ENCODE data around the gene SELP.

SELP gene

DNA sequence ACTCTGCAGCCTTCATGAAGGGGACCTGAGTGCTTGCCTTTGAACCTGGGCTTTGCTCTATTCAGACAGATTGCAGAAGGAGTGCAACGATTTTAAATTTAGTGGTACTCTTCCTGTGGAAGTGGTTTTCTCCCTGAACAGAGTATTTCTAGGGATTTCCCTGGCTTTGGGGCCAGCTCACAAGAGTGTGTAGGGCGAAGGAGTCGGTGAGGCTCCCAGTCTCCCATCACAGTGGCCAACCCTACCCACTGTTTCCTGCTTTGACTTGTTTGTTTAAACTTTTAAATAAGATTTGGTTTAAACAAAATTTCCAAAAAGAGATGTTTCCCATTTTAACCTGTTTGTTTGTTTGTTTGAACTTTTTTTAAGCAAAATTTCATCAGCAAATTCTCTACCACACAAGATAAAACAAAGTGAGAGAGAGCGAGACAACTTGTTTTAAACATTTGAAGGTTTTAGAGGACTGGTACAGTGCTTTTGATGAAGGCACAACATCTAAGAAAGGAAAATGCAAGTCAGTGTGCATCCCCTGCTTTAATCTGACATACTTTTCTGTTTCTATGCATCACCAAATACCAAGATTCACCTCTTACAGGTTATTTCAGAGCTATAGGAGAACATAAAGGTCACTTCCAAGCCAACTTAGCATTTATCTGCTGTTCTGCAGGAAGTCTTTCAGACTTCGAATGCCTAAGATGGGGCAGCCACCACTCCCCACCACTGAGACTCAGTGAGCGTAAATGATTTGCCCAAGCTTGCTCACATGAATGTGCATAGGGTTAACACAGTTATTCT, 6.6 kb downstream of the SELP start:
- Histone ChIP-seq H4K20me1 (ENCODE audit: insufficient read depth, low read length) (no peaks in the 10 kb centered on the region), H3K27me3 (replicated peaks; ENCODE audit: insufficient read depth, low read length) (no peaks in the 10 kb centered on the region), H3F3A (ENCODE audit: insufficient read depth, low read length) (no peaks in the 10 kb centered on the region), H3K9ac (ENCODE audit: low read length) (no peak overlapping the region), H3K4me1 (ENCODE audit: low read length) (no peaks in the 10 kb centered on the region), H3K27ac (ENCODE audit: low read length) (no peak overlapping the region), H3K79me2 (ENCODE audit: low read length) (no peaks in the 10 kb centered on the region), H2AFZ (ENCODE audit: low read length) (no peak overlapping the region), H3K4me2 (ENCODE audit: low read depth, low read length) (no peak overlapping the region), H3K4me3 (ENCODE audit: low read length) (no peak overlapping the region), H3K9me3 (replicated peaks; ENCODE audit: insufficient read depth, low read length) (no peaks in the 10 kb centered on the region), H3K9me2 (replicated peaks; ENCODE audit: insufficient read depth, low read length) (no peaks in the 10 kb centered on the region), H3K36me3 (replicated peaks; ENCODE audit: insufficient read depth, low read length) (no peaks in the 10 kb centered on the region)
- TF ChIP-seq, protein P1, sequence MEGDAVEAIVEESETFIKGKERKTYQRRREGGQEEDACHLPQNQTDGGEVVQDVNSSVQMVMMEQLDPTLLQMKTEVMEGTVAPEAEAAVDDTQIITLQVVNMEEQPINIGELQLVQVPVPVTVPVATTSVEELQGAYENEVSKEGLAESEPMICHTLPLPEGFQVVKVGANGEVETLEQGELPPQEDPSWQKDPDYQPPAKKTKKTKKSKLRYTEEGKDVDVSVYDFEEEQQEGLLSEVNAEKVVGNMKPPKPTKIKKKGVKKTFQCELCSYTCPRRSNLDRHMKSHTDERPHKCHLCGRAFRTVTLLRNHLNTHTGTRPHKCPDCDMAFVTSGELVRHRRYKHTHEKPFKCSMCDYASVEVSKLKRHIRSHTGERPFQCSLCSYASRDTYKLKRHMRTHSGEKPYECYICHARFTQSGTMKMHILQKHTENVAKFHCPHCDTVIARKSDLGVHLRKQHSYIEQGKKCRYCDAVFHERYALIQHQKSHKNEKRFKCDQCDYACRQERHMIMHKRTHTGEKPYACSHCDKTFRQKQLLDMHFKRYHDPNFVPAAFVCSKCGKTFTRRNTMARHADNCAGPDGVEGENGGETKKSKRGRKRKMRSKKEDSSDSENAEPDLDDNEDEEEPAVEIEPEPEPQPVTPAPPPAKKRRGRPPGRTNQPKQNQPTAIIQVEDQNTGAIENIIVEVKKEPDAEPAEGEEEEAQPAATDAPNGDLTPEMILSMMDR (IDR thresholded peaks at IDR 0.05; ENCODE audit: low read length): no peak
- no peak for DNase-seq

- Histone ChIP-seq H2AFZ (ENCODE audit: low read length) (no peak overlapping the region), H3K27ac (ENCODE audit: low read length) (no peak overlapping the region), H3K4me2 (ENCODE audit: low read depth, low read length) (no peak overlapping the region), H3K9me3 (replicated peaks; ENCODE audit: insufficient read depth, low read length) (no peaks in the 10 kb centered on the region), H3K4me1 (ENCODE audit: low read length) (no peaks in the 10 kb centered on the region), H3K4me3 (ENCODE audit: low read length) (no peak overlapping the region), H3K9me2 (replicated peaks; ENCODE audit: insufficient read depth, low read length) (no peaks in the 10 kb centered on the region), H4K20me1 (ENCODE audit: insufficient read depth, low read length) (no peaks in the 10 kb centered on the region), H3K79me2 (ENCODE audit: low read length) (no peaks in the 10 kb centered on the region), H3K36me3 (replicated peaks; ENCODE audit: insufficient read depth, low read length) (no peaks in the 10 kb centered on the region), H3F3A (ENCODE audit: insufficient read depth, low read length) (no peaks in the 10 kb centered on the region), H3K9ac (ENCODE audit: low read length) (no peak overlapping the region), H3K27me3 (replicated peaks; ENCODE audit: insufficient read depth, low read length) (no peaks in the 10 kb centered on the region)
- DNase-seq: no peak
- TF ChIP-seq EZH2phosphoT487 (IDR thresholded peaks at IDR 0.05; ENCODE audit: low read length) (no peak), EZH2 (optimal IDR thresholded peaks at IDR 0.05; ENCODE audit: low read depth, low read length) (no peak)
- TF ChIP-seq, protein P1 (IDR thresholded peaks at IDR 0.05; ENCODE audit: low read length): no peak
Observed at GRCh38 chr1:169620565-169620964, 9.4 kb downstream of the SELP start.

- H3K9me3 ChIP-seq (replicated peaks; ENCODE audit: insufficient read depth, low read length): no peaks in the 10 kb centered on the region
- H3K27me3 ChIP-seq (replicated peaks; ENCODE audit: insufficient read depth, low read length): no peaks in the 10 kb centered on the region
- H3K9ac ChIP-seq (ENCODE audit: low read length): no peak overlapping the region
- H3F3A ChIP-seq (ENCODE audit: insufficient read depth, low read length): no peaks in the 10 kb centered on the region
- H3K4me2 ChIP-seq (ENCODE audit: low read depth, low read length): no peak overlapping the region
- no peak overlapping the region for H2AFZ ChIP-seq (ENCODE audit: low read length)
- no peak for TF ChIP-seq EZH2phosphoT487 (IDR thresholded peaks at IDR 0.05; ENCODE audit: low read length)
- TF ChIP-seq, protein P1 (IDR thresholded peaks at IDR 0.05; ENCODE audit: low read length): no peak
- TF ChIP-seq EZH2 (optimal IDR thresholded peaks at IDR 0.05; ENCODE audit: low read depth, low read length): no peak
- DNase-seq: no peak
- no peaks in the 10 kb centered on the region for H3K79me2 ChIP-seq (ENCODE audit: low read length)
- no peaks in the 10 kb centered on the region for H4K20me1 ChIP-seq (ENCODE audit: insufficient read depth, low read length)
- H3K36me3 ChIP-seq (replicated peaks; ENCODE audit: insufficient read depth, low read length): no peaks in the 10 kb centered on the region
- no peaks in the 10 kb centered on the region for H3K9me2 ChIP-seq (replicated peaks; ENCODE audit: insufficient read depth, low read length)
- no peaks in the 10 kb centered on the region for H3K4me1 ChIP-seq (ENCODE audit: low read length)
- no peak overlapping the region for H3K27ac ChIP-seq (ENCODE audit: low read length)
- no peak overlapping the region for H3K4me3 ChIP-seq (ENCODE audit: low read length)
Observed at GRCh38 chr1:169618367-169618766, 11.6 kb downstream of the SELP start.
